Tibial artery (tissue), 4 donors: Measurements from ENCODE around the gene CASTOR1.

Source experiments
- DNase-seq, 2 donors: peaks; one replicate each; pipeline ENCODE4 v3.0.0-alpha.2; 2019
- H3K27ac ChIP-seq, 2 donors: fragments of 200-600 bp; sonication (generic) in 1 of 2; 1 replicate in 1 of 2; 2 replicates in 1 of 2; pipeline ENCODE4 v1.5.1; 2018 to 2019; ENCODE audit warnings: mild to moderate bottlenecking in 1 of 2
- H3K27me3 ChIP-seq, 2 donors: fragments of 200-600 bp; sonication (generic) in 1 of 2; one replicate each; pipeline versions ENCODE4 v1.5.1 to v1.6.0; 2016 to 2019
- H3K36me3 ChIP-seq, 3 donors: fragments of 200-600 bp; sonication (generic) in 2 of 3; one replicate each; pipeline ENCODE4 v1.5.1; 2016 to 2019; ENCODE audit warnings: mild to moderate bottlenecking in 2 of 3
- H3K4me1 ChIP-seq, 4 donors: fragments of 200-600 bp; sonication (generic) in 2 of 4; 1 replicate in 3 of 4; 2 replicates in 1 of 4; pipeline ENCODE4 v1.5.1; 2016 to 2019
- H3K4me3 ChIP-seq, 2 donors: fragments of 200-600 bp; sonication (generic) in 1 of 2; 1 replicate in 1 of 2; 2 replicates in 1 of 2; pipeline ENCODE4 v1.5.1; 2018 to 2019; ENCODE audit warnings: mild to moderate bottlenecking in 2 of 2
- H3K9me3 ChIP-seq, 3 donors: fragments of 200-600 bp; sonication (generic) in 1 of 3; one replicate each; pipeline ENCODE4 v1.5.1; 2016 to 2019
- CTCF ChIP-seq, 2 experiments: fragments of 200-600 bp in 1 of 2; fragments of 450-650 bp in 1 of 2; IDR thresholded peaks; one replicate each; pipeline ENCODE4 v1.5.1; 2017 to 2019; ENCODE audit warnings: antibody characterized with exemption in 2 of 2, mild to moderate bottlenecking in 1 of 2, moderate library complexity in 1 of 2
- intact Hi-C: fragments of 100-400 bp; cut with DNase I; formaldehyde crosslinking; loops from one replicate; pipeline ENCODE4 v1.15.0; 2023; ENCODE audit warnings: low total_unique reads

CASTOR1 gene

GRCh38 chr22:30238661-30239487, 50.4 kb downstream of the CASTOR1 start:
- DNase-seq: no peak
- Histone ChIP-seq H3K4me3 (no peak overlapping the region), H3K36me3 (no peaks in the 10 kb centered on the region), H3K4me1 (peaks cover 0 to 14% (median 8%) of the 10 kb centered on the region in 4 donors), H3K27ac (no peak overlapping the region), H3K27me3 (peaks cover 0 to 5% of the 10 kb centered on the region in 2 donors), H3K9me3 (no peaks in the 10 kb centered on the region)
- no peak for TF ChIP-seq CTCF (IDR thresholded peaks at IDR 0.05)
- intact Hi-C loops: no loop called here

DNA sequence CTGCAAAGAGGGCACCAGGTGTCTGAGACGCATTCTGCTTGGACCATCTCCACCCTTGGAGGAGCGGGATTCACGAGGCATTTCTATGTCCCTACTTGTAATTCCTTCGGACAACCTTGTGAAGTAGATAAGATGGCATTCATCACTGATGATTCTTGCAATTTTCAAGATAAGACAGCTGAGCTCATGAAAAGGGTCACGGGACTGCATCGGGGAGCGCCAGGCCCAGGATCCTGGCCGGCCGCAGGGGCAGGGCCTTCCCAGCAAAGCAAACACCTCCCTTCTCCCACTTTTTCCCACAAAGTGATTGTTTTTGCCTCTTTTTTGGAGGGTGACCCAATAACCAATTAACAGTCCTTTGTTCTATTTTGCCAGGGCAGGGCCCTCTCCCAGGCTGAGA, 51.2 kb downstream of the CASTOR1 start:
- H3K27me3 ChIP-seq: peaks cover 0 to 4% of the 10 kb centered on the region in 2 donors
- no peaks in the 10 kb centered on the region for H3K36me3 ChIP-seq
- no peak overlapping the region for H3K4me3 ChIP-seq
- intact Hi-C loops: no loop called here
- H3K4me1 ChIP-seq: peaks cover 0 to 14% (median 8%) of the 10 kb centered on the region in 4 donors
- no peaks in the 10 kb centered on the region for H3K9me3 ChIP-seq
- no peak overlapping the region for H3K27ac ChIP-seq
- DNase-seq: no peak
- TF ChIP-seq CTCF (IDR thresholded peaks at IDR 0.05): no peak

DNA sequence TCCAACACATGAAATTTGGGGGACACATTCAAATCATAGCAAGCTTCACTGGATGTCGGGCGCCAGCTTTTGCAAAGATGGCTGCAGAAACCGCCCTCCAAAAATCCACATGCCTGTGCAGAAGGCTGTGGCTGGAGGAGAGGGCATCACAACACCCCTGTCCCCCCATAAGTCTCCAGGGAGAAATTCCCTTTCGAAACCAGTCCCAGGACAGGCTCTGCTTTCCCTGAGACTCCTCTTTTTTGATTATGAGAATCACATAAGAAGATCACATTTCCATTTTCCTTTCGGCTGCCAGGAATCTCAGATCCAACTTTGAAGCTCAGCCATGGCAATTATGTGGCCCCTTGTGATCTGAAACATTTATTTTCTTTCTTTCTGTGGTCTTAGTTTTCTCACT, 52.4 kb downstream of the CASTOR1 start:
- no peak for TF ChIP-seq CTCF (IDR thresholded peaks at IDR 0.05)
- Histone ChIP-seq H3K27me3 (peaks cover 0 to 17% of the 10 kb centered on the region in 2 donors), H3K9me3 (no peaks in the 10 kb centered on the region), H3K4me3 (no peak overlapping the region), H3K27ac (no peak overlapping the region), H3K4me1 (peaks cover 0 to 14% (median 8%) of the 10 kb centered on the region in 4 donors), H3K36me3 (no peaks in the 10 kb centered on the region)
- intact Hi-C loops: no loop called here
- DNase-seq: no peak

- TF ChIP-seq CTCF (IDR thresholded peaks at IDR 0.05): no peak
- Histone ChIP-seq H3K4me1 (peaks cover 0 to 14% (median 8%) of the 10 kb centered on the region in 4 donors), H3K4me3 (no peak overlapping the region)
Measured at GRCh38 chr22:30235687-30236170, 53.6 kb downstream of the CASTOR1 start.

More at GRCh38 chr22:30235687-30236170, 53.6 kb downstream of the CASTOR1 start:
- intact Hi-C loops: no loop called here
- no peaks in the 10 kb centered on the region for H3K9me3 ChIP-seq
- H3K36me3 ChIP-seq: no peaks in the 10 kb centered on the region
- peaks cover 0 to 18% of the 10 kb centered on the region in 2 donors for H3K27me3 ChIP-seq
- H3K27ac ChIP-seq: no peak overlapping the region
- no peak for DNase-seq
